Left forelimb (tissue), 1 donor: ENCODE measurements around the gene MCL1.
"Not testable (repeated sequence)": the region's sequence is repeated elsewhere in the genome, so short reads cannot be mapped to it uniquely, and the experiment has no call there.

Experiments used
- DNase-seq: peaks from one replicate; pipeline ENCODE4 v3.0.0-alpha.2; 2018; ENCODE audit warnings: low spot score

Gene MCL1

GRCh38 chr1:150602372-150602771 is 23.0 kb upstream of the MCL1 start:
- not testable (repeated sequence) for DNase-seq

- DNase-seq: no peak
Measured at GRCh38 chr1:150601540-150601939, 22.1 kb upstream of the MCL1 start.

- DNase-seq: not testable (repeated sequence)
Measured at GRCh38 chr1:150598346-150598745, 18.9 kb upstream of the MCL1 start.

- DNase-seq: no peak
Measured at GRCh38 chr1:150596976-150597375, 17.6 kb upstream of the MCL1 start.

GRCh38 chr1:150596095-150596892 is 16.9 kb upstream of the MCL1 start:
- DNase-seq: no peak

GRCh38 chr1:150582371-150582770 is 3.0 kb upstream of the MCL1 start:
- DNase-seq: no peak

- DNase-seq: not testable (repeated sequence)
Measured at GRCh38 chr1:150581962-150582361, 2.6 kb upstream of the MCL1 start.

GRCh38 chr1:150581437-150581836 is 2.0 kb upstream of the MCL1 start:
- not testable (repeated sequence) for DNase-seq

GRCh38 chr1:150580966-150581365 is 1.6 kb upstream of the MCL1 start:
- not testable (repeated sequence) for DNase-seq

- DNase-seq: no peak
Measured at GRCh38 chr1:150579945-150580642, 684 bp upstream of the MCL1 start.

GRCh38 chr1:150578272-150579109 is 919 bp downstream of the MCL1 start:
- DNase-seq: peak; percentile 79

- DNase-seq: no peak
Measured at GRCh38 chr1:150577557-150578271, 1.7 kb downstream of the MCL1 start.

- no peak for DNase-seq
Measured at GRCh38 chr1:150576794-150577556, 2.4 kb downstream of the MCL1 start.

- no peak for DNase-seq
Measured at GRCh38 chr1:150576367-150576711, 3.1 kb downstream of the MCL1 start.

- no peak for DNase-seq
Measured at GRCh38 chr1:150575518-150576366, 3.7 kb downstream of the MCL1 start.

GRCh38 chr1:150575072-150575489 is 4.3 kb downstream of the MCL1 start:
- no peak for DNase-seq

- no peak for DNase-seq
Measured at GRCh38 chr1:150574260-150575071, 4.9 kb downstream of the MCL1 start.

- DNase-seq: not testable (repeated sequence)
Measured at GRCh38 chr1:150573648-150574071, 5.8 kb downstream of the MCL1 start.
